Measurements from ENCODE around the gene UNC80.
A peak's percentile ranks its signal among the peaks of the same experiment; 100 is the strongest.

Gene UNC80

GRCh38 chr2:209917154-209917771 lies 145.6 kb downstream of the UNC80 start:
- DNase-seq (ENCODE audit: low read depth) = no peak

GRCh38 chr2:209918251-209918650 lies 146.6 kb downstream of the UNC80 start:
- DNase-seq (ENCODE audit: low read depth) = no peak

- no peak for DNase-seq (ENCODE audit: low read depth)
Measured at GRCh38 chr2:209922116-209922515, 150.5 kb downstream of the UNC80 start.

DNA sequence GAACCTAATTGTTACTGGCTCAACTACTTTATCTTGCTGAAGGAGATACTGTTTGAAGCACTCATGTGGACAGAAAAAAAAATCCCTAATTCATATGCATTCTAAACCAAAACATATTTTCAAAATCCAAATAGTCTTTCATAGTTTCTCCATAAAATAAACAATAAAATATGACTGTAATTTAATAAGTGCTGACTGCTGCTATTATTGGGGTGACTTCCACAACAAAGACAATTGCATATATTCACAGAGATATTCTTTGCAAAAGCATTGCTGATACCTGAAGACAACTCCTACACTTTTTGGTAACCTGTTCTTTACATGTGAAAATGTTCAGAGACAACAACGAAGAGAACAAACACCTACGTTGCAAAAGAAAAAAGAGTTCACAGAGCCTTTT lies 157.7 kb downstream of the UNC80 start:
- DNase-seq (ENCODE audit: low read depth) = no peak

GRCh38 chr2:209933499-209934483 lies 162.2 kb downstream of the UNC80 start:
- DNase-seq (ENCODE audit: low read depth) = peak; percentile 82

- no peak for DNase-seq (ENCODE audit: low read depth)
Measured at GRCh38 chr2:209936106-209936666, 164.6 kb downstream of the UNC80 start.

- DNase-seq (ENCODE audit: low read depth) = no peak
Measured at GRCh38 chr2:209937893-209938292, 166.3 kb downstream of the UNC80 start.

DNA sequence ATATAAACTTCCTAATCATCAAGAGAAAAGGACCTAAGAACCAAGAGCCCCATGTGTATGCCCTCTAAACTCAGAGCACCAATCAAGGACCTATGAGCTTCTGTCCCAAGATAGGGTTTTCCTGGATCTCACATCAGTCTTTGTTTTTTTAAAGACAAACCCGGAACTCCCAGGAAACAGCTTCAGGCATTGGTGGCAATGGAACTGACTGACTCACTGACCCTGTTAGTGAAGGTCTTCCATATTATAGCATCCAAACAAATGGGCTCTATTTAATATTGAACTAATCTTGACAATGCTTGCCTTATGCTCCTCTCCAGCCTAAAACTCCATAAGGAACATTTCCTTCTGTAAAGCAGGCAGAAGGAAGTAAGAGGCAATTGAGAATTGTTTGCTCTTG lies 167.3 kb downstream of the UNC80 start:
- DNase-seq (ENCODE audit: low read depth) = no peak

DNA sequence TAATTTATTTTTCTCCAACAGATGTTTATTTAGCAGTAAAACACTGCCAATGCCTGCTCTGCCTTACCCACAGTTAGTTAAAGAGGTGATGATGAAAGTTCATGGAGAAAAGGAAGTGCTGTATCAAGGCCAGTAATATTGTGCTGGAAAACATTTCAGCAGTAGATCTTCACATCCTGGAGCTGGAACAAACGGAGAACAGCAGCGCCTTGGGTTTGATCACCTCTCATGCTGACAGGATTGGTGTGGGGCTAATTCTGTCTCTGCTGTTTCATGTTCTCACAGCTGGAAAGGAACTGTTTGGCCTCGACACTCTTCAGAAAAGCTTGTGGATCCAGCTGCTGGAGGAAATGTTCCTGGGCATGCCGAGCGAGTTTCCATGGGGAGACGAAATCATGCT lies 169.3 kb downstream of the UNC80 start:
- DNase-seq (ENCODE audit: low read depth) = no peak

- DNase-seq (ENCODE audit: low read depth) = no peak
Measured at GRCh38 chr2:209942426-209942825, 170.8 kb downstream of the UNC80 start.

- no peak for DNase-seq (ENCODE audit: low read depth)
Measured at GRCh38 chr2:209942936-209943605, 171.4 kb downstream of the UNC80 start.

- DNase-seq (ENCODE audit: low read depth) = no peak
Measured at GRCh38 chr2:209943776-209944175, 172.1 kb downstream of the UNC80 start.

DNA sequence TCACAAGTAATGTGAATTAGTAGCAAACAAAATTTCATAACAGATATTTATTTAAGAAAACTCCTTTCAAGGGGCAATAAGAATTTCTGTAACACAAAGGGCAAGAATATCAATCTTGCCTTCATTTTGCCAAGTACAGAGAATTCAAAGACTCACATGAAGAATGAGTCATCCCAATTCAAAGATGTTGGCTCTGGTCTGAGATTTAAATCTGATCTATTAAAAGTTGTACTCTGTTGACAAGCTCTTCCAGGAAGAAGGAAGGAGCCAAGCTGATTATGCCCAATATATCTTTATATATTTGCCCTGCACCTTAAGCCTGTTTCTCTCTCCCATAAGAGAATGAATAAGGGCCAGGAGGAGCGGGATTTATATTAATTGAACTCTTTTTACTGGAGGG lies 174.9 kb downstream of the UNC80 start:
- no peak for DNase-seq (ENCODE audit: low read depth)

- no peak for DNase-seq (ENCODE audit: low read depth)
Measured at GRCh38 chr2:209956271-209956670, 184.6 kb downstream of the UNC80 start.

- DNase-seq (ENCODE audit: low read depth) = no peak
Measured at GRCh38 chr2:209958016-209958415, 186.4 kb downstream of the UNC80 start.

GRCh38 chr2:209960045-209960444 lies 188.4 kb downstream of the UNC80 start:
- no peak for DNase-seq (ENCODE audit: low read depth)

DNA sequence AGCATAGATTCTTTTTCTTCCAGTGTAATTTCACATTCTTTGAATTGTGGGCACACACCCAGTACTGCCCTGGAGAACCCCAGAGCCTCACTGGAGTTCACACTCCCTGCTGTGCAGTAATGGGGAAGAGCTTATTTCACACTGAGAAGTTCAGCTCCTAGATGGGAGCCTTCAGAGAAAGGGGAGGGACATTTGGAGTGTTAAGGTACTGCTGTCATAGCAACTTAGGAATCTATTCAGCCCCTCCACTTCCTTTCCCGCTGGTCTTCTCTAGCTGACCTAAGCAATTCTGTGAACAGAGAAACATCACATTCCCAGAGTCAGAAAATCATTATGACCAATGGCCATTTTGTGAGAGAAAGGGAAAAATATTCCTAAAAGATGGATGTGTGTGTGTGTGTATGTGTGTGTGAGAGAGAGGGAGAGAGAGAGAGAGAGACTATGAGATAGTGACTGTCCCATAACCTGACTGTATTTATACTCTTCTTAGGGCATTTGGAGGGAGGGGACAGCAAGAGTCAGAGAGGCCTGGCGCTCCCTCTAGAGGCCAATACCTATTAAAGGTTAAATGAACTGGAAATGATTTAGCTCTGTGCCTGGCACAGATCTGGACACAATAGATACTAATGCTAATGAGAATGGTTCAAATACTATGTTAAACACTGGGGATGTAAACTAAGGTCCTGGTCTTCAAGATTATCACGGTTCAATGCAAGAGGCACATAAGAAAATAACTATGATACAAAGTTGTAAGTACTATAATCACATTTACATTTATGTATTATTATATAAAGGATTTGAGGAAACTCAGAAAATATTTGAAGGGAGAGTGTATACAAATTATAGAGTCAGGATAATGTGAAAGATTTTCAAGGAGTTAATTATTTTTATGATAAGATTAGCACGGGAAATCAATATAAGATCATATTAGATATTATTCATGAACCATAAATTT lies 189.3 kb downstream of the UNC80 start:
- DNase-seq (ENCODE audit: low read depth) = peak; percentile 28

DNA sequence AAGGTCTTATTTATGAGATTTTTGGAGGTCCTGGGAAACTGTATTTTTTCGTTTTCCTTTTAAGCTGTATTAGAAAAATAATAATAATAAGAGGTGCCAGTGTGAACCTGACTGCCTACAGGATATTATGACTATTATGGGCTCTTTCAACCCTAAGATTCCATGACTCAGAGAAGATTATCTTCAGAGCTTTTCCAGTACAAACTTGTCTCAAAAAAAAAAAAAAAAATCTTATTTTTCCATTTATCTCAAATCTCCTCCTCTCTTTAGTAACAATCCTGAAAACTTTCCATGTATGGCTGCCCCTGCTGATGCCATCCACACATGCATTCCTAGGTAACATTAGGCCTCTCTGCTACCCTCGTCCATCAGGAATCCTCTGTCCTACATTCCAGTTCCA lies 194.1 kb downstream of the UNC80 start:
- no peak for DNase-seq (ENCODE audit: low read depth)

- no peak for DNase-seq (ENCODE audit: low read depth)
Measured at GRCh38 chr2:209969692-209970091, 198.1 kb downstream of the UNC80 start.

DNA sequence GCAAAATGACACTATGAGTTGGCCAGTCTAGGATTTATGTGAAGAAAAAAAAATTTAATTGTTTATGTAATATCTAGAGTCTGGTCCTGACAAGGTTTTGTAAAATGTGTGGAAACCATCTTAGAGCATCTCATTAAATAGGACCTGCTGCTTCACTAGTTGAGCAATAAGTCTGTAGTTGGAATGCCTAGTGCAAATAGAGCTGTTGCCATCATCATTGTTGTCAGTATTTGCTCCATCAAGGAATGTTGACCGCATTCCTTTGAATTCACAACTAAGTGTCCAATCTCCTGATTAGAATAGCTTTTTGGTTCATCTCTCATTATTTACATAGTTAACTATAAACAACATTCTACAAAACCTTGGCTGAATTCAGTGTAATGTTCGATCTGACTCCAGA lies 198.6 kb downstream of the UNC80 start:
- no peak for DNase-seq (ENCODE audit: low read depth)

GRCh38 chr2:209970711-209971110 lies 199.1 kb downstream of the UNC80 start:
- no peak for DNase-seq (ENCODE audit: low read depth)

Data from fibroblast of the conjunctiva (primary cell).